GM12878 (cell line): ENCODE data around the gene UBE2L5. TPM values are rescaled to one million over a fixed set of nuclear protein-coding genes. Genes with fewer than 3 reads are reported as not detected.

Experiments
- ATF7 ChIP-seq: fragments of 450-650 bp; IDR thresholded peaks from 2 replicates; pipeline ENCODE4 v1.6.1; 2016; ENCODE audit warnings: low read depth, mild to moderate bottlenecking
- BACH1 ChIP-seq: fragments of 450-650 bp; IDR thresholded peaks from 2 replicates; pipeline ENCODE4 v1.6.1; 2017; ENCODE audit warnings: mild to moderate bottlenecking, borderline replicate concordance
- BCL11A ChIP-seq: IDR thresholded peaks from 2 replicates; pipeline ENCODE4 v1.6.1; 2011; ENCODE audit warnings: low read depth, low read length
- CBX5 ChIP-seq: sonication (generic); IDR thresholded peaks from 2 replicates; pipeline ENCODE4 v1.6.1; 2016; ENCODE audit warnings: low read depth, moderate library complexity, mild to moderate bottlenecking, inconsistent platforms
- CHD2 ChIP-seq: IDR thresholded peaks from 2 replicates; pipeline ENCODE4 v1.6.1; 2011; ENCODE audit warnings: low read depth, low read length, improper control_type of control experiment, borderline replicate concordance
- FOXK2 ChIP-seq: fragments of 450-650 bp; IDR thresholded peaks from 2 replicates; pipeline ENCODE4 v1.6.1; 2017; ENCODE audit warnings: mild to moderate bottlenecking, moderate library complexity
- HCFC1 ChIP-seq: fragments of 150-350 bp; IDR thresholded peaks from 2 replicates; pipeline ENCODE4 v1.6.1; 2014; ENCODE audit warnings: low read length
- JUND ChIP-seq: IDR thresholded peaks from 2 replicates; pipeline ENCODE4 v1.6.1; 2012; ENCODE audit warnings: low read depth, mild to moderate bottlenecking, low read length, improper control_type of control experiment, moderate library complexity
- MEF2A ChIP-seq: IDR thresholded peaks from 2 replicates; pipeline ENCODE4 v1.6.1; 2011; ENCODE audit warnings: low read depth, mild to moderate bottlenecking, low read length, moderate library complexity; ENCODE audit not compliant: insufficient read depth
- MTA2 ChIP-seq: fragments of 450-650 bp; IDR thresholded peaks from 2 replicates; pipeline ENCODE4 v1.6.1; 2016; ENCODE audit warnings: low read depth, mild to moderate bottlenecking, moderate library complexity
- NR2F1 ChIP-seq: fragments of 450-650 bp; conservative IDR thresholded peaks from 2 replicates; pipeline ENCODE4 v1.6.1; 2017; ENCODE audit warnings: mild to moderate bottlenecking
- NRF1 ChIP-seq: conservative IDR thresholded peaks from 2 replicates; pipeline ENCODE4 v1.6.1; 2011; ENCODE audit warnings: mild to moderate bottlenecking, low read depth, low read length, improper control_type of control experiment
- PAX5 ChIP-seq: IDR thresholded peaks from 2 replicates; pipeline ENCODE4 v1.6.1; 2011; ENCODE audit warnings: low read depth, low read length, borderline replicate concordance
- SP1 ChIP-seq: IDR thresholded peaks from one replicate; pipeline ENCODE4 v1.6.1; 2011; ENCODE audit warnings: low read depth, low read length
- SUPT20H ChIP-seq: IDR thresholded peaks from 2 replicates; pipeline ENCODE4 v1.6.1; 2011; ENCODE audit warnings: low read depth, mild to moderate bottlenecking, low read length, moderate library complexity, borderline replicate concordance; ENCODE audit not compliant: control insufficient read depth
- SUZ12 ChIP-seq: fragments of 200-600 bp; sonication (generic); IDR thresholded peaks from one replicate; pipeline ENCODE4 v1.6.1; 2018; ENCODE audit warnings: antibody characterized with exemption, mild to moderate bottlenecking; ENCODE audit not compliant: unreplicated experiment
- TCF12 ChIP-seq: IDR thresholded peaks from 2 replicates; pipeline ENCODE4 v1.6.1; 2011; ENCODE audit warnings: low read depth, mild to moderate bottlenecking, low read length
- WRNIP1 ChIP-seq: IDR thresholded peaks from 2 replicates; pipeline ENCODE4 v1.6.1; 2011; ENCODE audit warnings: low read depth, low read length, improper control_type of control experiment, borderline replicate concordance
- ZSCAN29 ChIP-seq: fragments of 450-650 bp; IDR thresholded peaks from 2 replicates; pipeline ENCODE4 v1.6.1; 2017; ENCODE audit warnings: mild to moderate bottlenecking, moderate library complexity
- polyA plus RNA-seq, 11 experiments: library from polyadenylated mRNA; depleted of rRNA in 4 of 11; unstranded in 6 of 11; stranded (reverse) in 5 of 11; fragments of >200 nt; fragmentation: Nextera tagmentation in 4 of 11; fragmentation: Illumina TruSeq in 1 of 11; extraction: Ambion mirVana in 4 of 11; extraction: Trizol in 1 of 11; gene quantifications; 1 replicate in 1 of 11; 2 replicates in 10 of 11; pipeline versions ENCODE4 v1.2.1 to v1.2.3, GENCODE V29; 2011 to 2016; ENCODE audit warnings: inconsistent platforms in 2 of 11, missing spikeins in 2 of 11, low read depth in 1 of 11
- total RNA-seq, 4 experiments: library from RNA; depleted of rRNA in 3 of 4; stranded (reverse); fragments of >200 nt in 3 of 4; fragmentation: Illumina TruSeq in 1 of 4; extraction: Trizol in 1 of 4; gene quantifications; 2 replicates each; pipeline versions ENCODE4 v1.2.1 to v1.2.3, GENCODE V29; 2013 to 2021
- TF ChIP-seq, protein P1 (sequence below): IDR thresholded peaks from 2 replicates; pipeline ENCODE4 v1.6.1; 2012; ENCODE audit warnings: low read depth, low read length, improper control_type of control experiment
- TF ChIP-seq, protein P2 (sequence below): fragments of 450-650 bp; IDR thresholded peaks from 2 replicates; pipeline ENCODE4 v1.6.1; 2018; ENCODE audit warnings: borderline replicate concordance, mild to moderate bottlenecking; ENCODE audit not compliant: partially characterized antibody
- TF ChIP-seq, protein P3 (sequence below): IDR thresholded peaks from 2 replicates; pipeline ENCODE4 v1.6.1; 2012; ENCODE audit warnings: improper control_type of control experiment, low read depth, low read length; ENCODE audit not compliant: insufficient replicate concordance
- TF ChIP-seq, protein P4 (sequence below): IDR thresholded peaks from 2 replicates; pipeline ENCODE4 v1.6.1; 2012; ENCODE audit warnings: low read depth, low read length, improper control_type of control experiment

Gene UBE2L5
- total and polyA plus RNA-seq, 10 of the 15 experiments (the other 5 are each of a cell fraction or from before 2014, with no cell fraction given), result 0.03 to 1.1 (median 0.19) TPM; not detected in 2

DNA sequence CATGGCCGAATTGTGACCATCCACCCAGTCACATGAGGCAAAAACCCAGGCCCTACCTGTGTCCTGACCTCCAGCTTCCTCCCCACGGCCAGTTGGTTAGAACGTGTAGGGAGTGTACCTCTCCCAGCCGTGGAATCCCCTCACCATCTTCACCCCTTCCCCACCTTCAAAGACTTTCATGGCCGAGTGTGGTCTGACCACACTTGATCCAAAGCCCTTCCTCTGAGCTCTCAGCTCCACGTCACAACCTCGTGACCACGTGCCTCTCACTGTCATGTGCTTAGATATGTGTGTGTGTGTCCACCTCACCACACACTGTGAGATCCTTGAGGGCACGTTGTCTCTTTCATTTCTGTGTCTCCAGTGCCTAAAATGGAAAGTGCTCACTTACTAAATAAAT is 48.6 kb upstream of the UBE2L5 start (continued):
- TF ChIP-seq SUPT20H, result no peak
- TF ChIP-seq, protein P1, sequence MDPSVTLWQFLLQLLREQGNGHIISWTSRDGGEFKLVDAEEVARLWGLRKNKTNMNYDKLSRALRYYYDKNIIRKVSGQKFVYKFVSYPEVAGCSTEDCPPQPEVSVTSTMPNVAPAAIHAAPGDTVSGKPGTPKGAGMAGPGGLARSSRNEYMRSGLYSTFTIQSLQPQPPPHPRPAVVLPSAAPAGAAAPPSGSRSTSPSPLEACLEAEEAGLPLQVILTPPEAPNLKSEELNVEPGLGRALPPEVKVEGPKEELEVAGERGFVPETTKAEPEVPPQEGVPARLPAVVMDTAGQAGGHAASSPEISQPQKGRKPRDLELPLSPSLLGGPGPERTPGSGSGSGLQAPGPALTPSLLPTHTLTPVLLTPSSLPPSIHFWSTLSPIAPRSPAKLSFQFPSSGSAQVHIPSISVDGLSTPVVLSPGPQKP, result no peak
- TF ChIP-seq TCF12, result no peak
- no peak for TF ChIP-seq CBX5
- no peak for TF ChIP-seq JUND
- TF ChIP-seq HCFC1, result no peak
- TF ChIP-seq SP1, result no peak
- TF ChIP-seq BCL11A, result no peak
- peak; percentile 42; the same call in 1 of the 2 replicates for TF ChIP-seq BACH1
- TF ChIP-seq FOXK2, result no peak
- TF ChIP-seq MEF2A, result no peak
- no peak for TF ChIP-seq SUZ12
- TF ChIP-seq NR2F1, result peak; percentile 47; the same call in 1 of the 2 replicates
- TF ChIP-seq PAX5, result peak; percentile 63; the same call in 1 of the 2 replicates
- no peak for TF ChIP-seq ZSCAN29
- TF ChIP-seq, protein P2, sequence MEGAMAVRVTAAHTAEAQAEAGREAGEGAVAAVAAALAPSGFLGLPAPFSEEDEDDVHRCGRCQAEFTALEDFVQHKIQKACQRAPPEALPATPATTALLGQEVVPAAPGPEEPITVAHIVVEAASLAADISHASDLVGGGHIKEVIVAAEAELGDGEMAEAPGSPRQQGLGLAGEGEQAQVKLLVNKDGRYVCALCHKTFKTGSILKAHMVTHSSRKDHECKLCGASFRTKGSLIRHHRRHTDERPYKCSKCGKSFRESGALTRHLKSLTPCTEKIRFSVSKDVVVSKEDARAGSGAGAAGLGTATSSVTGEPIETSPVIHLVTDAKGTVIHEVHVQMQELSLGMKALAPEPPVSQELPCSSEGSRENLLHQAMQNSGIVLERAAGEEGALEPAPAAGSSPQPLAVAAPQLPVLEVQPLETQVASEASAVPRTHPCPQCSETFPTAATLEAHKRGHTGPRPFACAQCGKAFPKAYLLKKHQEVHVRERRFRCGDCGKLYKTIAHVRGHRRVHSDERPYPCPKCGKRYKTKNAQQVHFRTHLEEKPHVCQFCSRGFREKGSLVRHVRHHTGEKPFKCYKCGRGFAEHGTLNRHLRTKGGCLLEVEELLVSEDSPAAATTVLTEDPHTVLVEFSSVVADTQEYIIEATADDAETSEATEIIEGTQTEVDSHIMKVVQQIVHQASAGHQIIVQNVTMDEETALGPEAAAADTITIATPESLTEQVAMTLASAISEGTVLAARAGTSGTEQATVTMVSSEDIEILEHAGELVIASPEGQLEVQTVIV, result no peak
- TF ChIP-seq WRNIP1, result no peak
- no peak for TF ChIP-seq NRF1
- TF ChIP-seq, protein P3, sequence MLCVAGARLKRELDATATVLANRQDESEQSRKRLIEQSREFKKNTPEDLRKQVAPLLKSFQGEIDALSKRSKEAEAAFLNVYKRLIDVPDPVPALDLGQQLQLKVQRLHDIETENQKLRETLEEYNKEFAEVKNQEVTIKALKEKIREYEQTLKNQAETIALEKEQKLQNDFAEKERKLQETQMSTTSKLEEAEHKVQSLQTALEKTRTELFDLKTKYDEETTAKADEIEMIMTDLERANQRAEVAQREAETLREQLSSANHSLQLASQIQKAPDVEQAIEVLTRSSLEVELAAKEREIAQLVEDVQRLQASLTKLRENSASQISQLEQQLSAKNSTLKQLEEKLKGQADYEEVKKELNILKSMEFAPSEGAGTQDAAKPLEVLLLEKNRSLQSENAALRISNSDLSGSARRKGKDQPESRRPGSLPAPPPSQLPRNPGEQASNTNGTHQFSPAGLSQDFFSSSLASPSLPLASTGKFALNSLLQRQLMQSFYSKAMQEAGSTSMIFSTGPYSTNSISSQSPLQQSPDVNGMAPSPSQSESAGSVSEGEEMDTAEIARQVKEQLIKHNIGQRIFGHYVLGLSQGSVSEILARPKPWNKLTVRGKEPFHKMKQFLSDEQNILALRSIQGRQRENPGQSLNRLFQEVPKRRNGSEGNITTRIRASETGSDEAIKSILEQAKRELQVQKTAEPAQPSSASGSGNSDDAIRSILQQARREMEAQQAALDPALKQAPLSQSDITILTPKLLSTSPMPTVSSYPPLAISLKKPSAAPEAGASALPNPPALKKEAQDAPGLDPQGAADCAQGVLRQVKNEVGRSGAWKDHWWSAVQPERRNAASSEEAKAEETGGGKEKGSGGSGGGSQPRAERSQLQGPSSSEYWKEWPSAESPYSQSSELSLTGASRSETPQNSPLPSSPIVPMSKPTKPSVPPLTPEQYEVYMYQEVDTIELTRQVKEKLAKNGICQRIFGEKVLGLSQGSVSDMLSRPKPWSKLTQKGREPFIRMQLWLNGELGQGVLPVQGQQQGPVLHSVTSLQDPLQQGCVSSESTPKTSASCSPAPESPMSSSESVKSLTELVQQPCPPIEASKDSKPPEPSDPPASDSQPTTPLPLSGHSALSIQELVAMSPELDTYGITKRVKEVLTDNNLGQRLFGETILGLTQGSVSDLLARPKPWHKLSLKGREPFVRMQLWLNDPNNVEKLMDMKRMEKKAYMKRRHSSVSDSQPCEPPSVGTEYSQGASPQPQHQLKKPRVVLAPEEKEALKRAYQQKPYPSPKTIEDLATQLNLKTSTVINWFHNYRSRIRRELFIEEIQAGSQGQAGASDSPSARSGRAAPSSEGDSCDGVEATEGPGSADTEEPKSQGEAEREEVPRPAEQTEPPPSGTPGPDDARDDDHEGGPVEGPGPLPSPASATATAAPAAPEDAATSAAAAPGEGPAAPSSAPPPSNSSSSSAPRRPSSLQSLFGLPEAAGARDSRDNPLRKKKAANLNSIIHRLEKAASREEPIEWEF, result no peak
- TF ChIP-seq CHD2, result peak; percentile 73
- peak; percentile 58 for TF ChIP-seq MTA2
- TF ChIP-seq, protein P4, sequence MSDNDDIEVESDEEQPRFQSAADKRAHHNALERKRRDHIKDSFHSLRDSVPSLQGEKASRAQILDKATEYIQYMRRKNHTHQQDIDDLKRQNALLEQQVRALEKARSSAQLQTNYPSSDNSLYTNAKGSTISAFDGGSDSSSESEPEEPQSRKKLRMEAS, result peak; percentile 92
- peak; percentile 74 for TF ChIP-seq ATF7
